ENCODE results near the gene SERPINB8. TPM values are rescaled to one million over a fixed set of nuclear protein-coding genes. Genes with fewer than 3 reads are reported as not detected.

The SERPINB8 gene
- total and polyA plus RNA-seq, 9 of the 15 experiments (the other 6 are each of a cell fraction or from before 2014, with no cell fraction given), result 0.05 to 0.19 (median 0.09) TPM

GRCh38 chr18:64011513-64011912 is 41.6 kb downstream of the SERPINB8 start:
- no peak overlapping the region for H2AFZ ChIP-seq (ENCODE audit: low read depth, low read length)
- POLR2A ChIA-PET, result no interaction called here
- no TSS peak for BruUV-seq (replicated peaks)
- intact Hi-C loops (cut with micrococcal nuclease) (no loop called here), in situ Hi-C loops (cut with MboI) (no loop called here)
- H3K4me2 ChIP-seq (ENCODE audit: insufficient read depth, low read length), result no peak overlapping the region
- H3K79me2 ChIP-seq (ENCODE audit: control insufficient read depth, insufficient read depth, low read length), result no peaks in the 10 kb centered on the region
- CTCF ChIA-PET (ENCODE audit: low intra/inter-chr PET ratio), result no interaction called here
- H3K36me3 ChIP-seq (ENCODE audit: control insufficient read depth, insufficient read depth, low read length), result no peaks in the 10 kb centered on the region
- DNase-seq (ENCODE audit: extremely low read depth in 1 of 4, low spot score in 3 of 4) (no peak), ATAC-seq (no peak), FAIRE-seq (no peak)
- WGBS (ENCODE audit: insufficient coverage, low coverage, missing lambda C conversion rate), result 0% methylated on average over 2 of the region's 2 CpGs
- H3K9me1 ChIP-seq (ENCODE audit: control insufficient read depth, insufficient read depth, low read length), result no peaks in the 10 kb centered on the region
- no peaks in the 10 kb centered on the region for H3K4me1 ChIP-seq (replicated peaks in 1 of 2; ENCODE audit: control insufficient read depth in 2 of 2, insufficient read depth in 2 of 2, low read length in 2 of 2)
- H3K4me3 ChIP-seq, result no peak overlapping the region
- H3K9ac ChIP-seq (ENCODE audit: insufficient read depth in 1 of 2, low read depth in 2 of 2, low read length in 2 of 2), result no peak overlapping the region
- H3K27ac ChIP-seq (ENCODE audit: extremely low read depth, low read depth, low read length), result no peak overlapping the region
- H3K27me3 ChIP-seq (ENCODE audit: control insufficient read depth in 2 of 2, insufficient read depth in 2 of 2, low read length in 2 of 2), result no peaks in the 10 kb centered on the region
- no peaks in the 10 kb centered on the region for H3K9me3 ChIP-seq (replicated peaks; ENCODE audit: control insufficient read depth, insufficient read depth, low read depth, low read length)
- no peaks in the 10 kb centered on the region for H4K20me1 ChIP-seq (replicated peaks; ENCODE audit: control insufficient read depth, insufficient read depth, low read length)
- TF ChIP-seq HCFC1 (IDR thresholded peaks at IDR 0.05; ENCODE audit: low read depth, low read length) (no peak), ZNF212 (CRISPR knock-in tag; IDR thresholded peaks at IDR 0.05) (no peak), ATF3 (IDR thresholded peaks at IDR 0.05) (peak; percentile 26; the same call in 1 of the 2 replicates), ATF3 (CRISPR knock-in tag; conservative IDR thresholded peaks at IDR 0.05) (no peak), CEBPG (CRISPR knock-in tag; IDR thresholded peaks at IDR 0.05) (no peak), CEBPG (tag; conservative IDR thresholded peaks at IDR 0.05 in 1 of 2, IDR thresholded peaks at IDR 0.05 in 1 of 2) (peak in 1 of 2 experiments; percentile 61; a peak in 2 of 4 replicates)

- WGBS (ENCODE audit: insufficient coverage, low coverage, missing lambda C conversion rate), result 0% methylated on average over 1 of the region's 1 CpG
- in situ Hi-C loops (cut with MboI), result no loop called here
- no peak overlapping the region for H3K27ac ChIP-seq (ENCODE audit: extremely low read depth, low read depth, low read length)
- CTCF ChIA-PET (ENCODE audit: low intra/inter-chr PET ratio), result no interaction called here
- FAIRE-seq (no peak), ATAC-seq (no peak), DNase-seq (ENCODE audit: extremely low read depth in 1 of 4, low spot score in 3 of 4) (peak in 1 of 4 experiments; percentile 15)
- no peak overlapping the region for H3K9ac ChIP-seq (ENCODE audit: insufficient read depth in 1 of 2, low read depth in 2 of 2, low read length in 2 of 2)
- H2AFZ ChIP-seq (ENCODE audit: low read depth, low read length), result no peak overlapping the region
- H3K4me1 ChIP-seq (replicated peaks in 1 of 2; ENCODE audit: control insufficient read depth in 2 of 2, insufficient read depth in 2 of 2, low read length in 2 of 2), result no peaks in the 10 kb centered on the region
- no peaks in the 10 kb centered on the region for H3K27me3 ChIP-seq (ENCODE audit: control insufficient read depth in 2 of 2, insufficient read depth in 2 of 2, low read length in 2 of 2)
- POLR2A ChIA-PET, result no interaction called here
- H4K20me1 ChIP-seq (replicated peaks; ENCODE audit: control insufficient read depth, insufficient read depth, low read length), result no peaks in the 10 kb centered on the region
- intact Hi-C loops (cut with micrococcal nuclease), result no loop called here
- no TSS peak for BruUV-seq (replicated peaks)
- H3K36me3 ChIP-seq (ENCODE audit: control insufficient read depth, insufficient read depth, low read length), result no peaks in the 10 kb centered on the region
- no peaks in the 10 kb centered on the region for H3K79me2 ChIP-seq (ENCODE audit: control insufficient read depth, insufficient read depth, low read length)
- H3K4me2 ChIP-seq (ENCODE audit: insufficient read depth, low read length), result no peak overlapping the region
- no peak overlapping the region for H3K4me3 ChIP-seq
- H3K9me3 ChIP-seq (replicated peaks; ENCODE audit: control insufficient read depth, insufficient read depth, low read depth, low read length), result no peaks in the 10 kb centered on the region
- no peaks in the 10 kb centered on the region for H3K9me1 ChIP-seq (ENCODE audit: control insufficient read depth, insufficient read depth, low read length)
- TF ChIP-seq ZNF766 (CRISPR knock-in tag; conservative IDR thresholded peaks at IDR 0.05), result no peak
- no peak for TF ChIP-seq MYBL2 (IDR thresholded peaks at IDR 0.05; ENCODE audit: low read depth)
- TF ChIP-seq MYBL2 (CRISPR knock-in tag; IDR thresholded peaks at IDR 0.05; ENCODE audit: borderline replicate concordance), result no peak
- TF ChIP-seq ZBTB5 (IDR thresholded peaks at IDR 0.05), result no peak
- TF ChIP-seq TAL1 (IDR thresholded peaks at IDR 0.05), result no peak
- no peak for TF ChIP-seq ZNF644 (tag; IDR thresholded peaks at IDR 0.05; ENCODE audit: low read depth)
- TF ChIP-seq OTX1 (CRISPR knock-in tag; IDR thresholded peaks at IDR 0.05), result no peak
- TF ChIP-seq RAD21 (CRISPR knock-in tag; conservative IDR thresholded peaks at IDR 0.05 in 1 of 2, IDR thresholded peaks at IDR 0.05 in 1 of 2), result peak in 1 of 2 experiments; percentile 43; a peak in 3 of 4 replicates
- no peak for TF ChIP-seq ZNF445 (CRISPR knock-in tag; IDR thresholded peaks at IDR 0.05; ENCODE audit: low read depth)
These were observed 48.0 kb downstream of the SERPINB8 start for GRCh38 chr18:64017870-64018269.
